K562 (cell line): Measurements from ENCODE around the gene CHST14. TPM values are rescaled to one million over a fixed set of nuclear protein-coding genes. Genes with fewer than 3 reads are reported as not detected.

ENCODE experiments used
- CHAMP1 ChIP-seq: fragments of 450-650 bp; IDR thresholded peaks from 2 replicates; pipeline ENCODE4 v1.6.1; 2016; ENCODE audit warnings: mild to moderate bottlenecking
- CREBBP ChIP-seq: IDR thresholded peaks from one replicate; pipeline ENCODE4 v1.6.1; 2012; ENCODE audit warnings: low read depth, mild to moderate bottlenecking, control low read depth, inconsistent platforms, low read length
- ELF2 ChIP-seq: fragments of 250-450 bp; sonication (Bioruptor Pico); IDR thresholded peaks from 2 replicates; pipeline ENCODE4 v1.5.0; 2021; ENCODE audit warnings: mild to moderate bottlenecking
- GABPA ChIP-seq: fragments of 200-800 bp; sonication (Bioruptor generic); conservative IDR thresholded peaks from 2 replicates; pipeline ENCODE4 v1.6.1; 2016; ENCODE audit warnings: low read depth, missing genetic modification characterization, missing compliant biosample characterization
- HSF4 ChIP-seq: fragments of 250-450 bp; sonication (Bioruptor Pico); IDR thresholded peaks from 2 replicates; pipeline ENCODE4 v2.1.2; 2022; ENCODE audit warnings: mild to moderate bottlenecking, moderate library complexity, borderline replicate concordance
- MEIS2 ChIP-seq: fragments of 450-650 bp; IDR thresholded peaks from 2 replicates; pipeline ENCODE4 v1.6.1; 2014; ENCODE audit warnings: mild to moderate bottlenecking; ENCODE audit not compliant: partially characterized antibody
- MNT ChIP-seq, 2 experiments: fragments of 450-650 bp; conservative IDR thresholded peaks; 2 replicates each; pipeline ENCODE4 v1.6.1; 2017; ENCODE audit warnings: mild to moderate bottlenecking in 2 of 2, moderate library complexity in 2 of 2
- MTA3 ChIP-seq: fragments of 450-650 bp; formaldehyde crosslinking; IDR thresholded peaks from 2 replicates; pipeline ENCODE4 v1.6.1; 2017; ENCODE audit warnings: mild to moderate bottlenecking, borderline replicate concordance
- NR1H2 ChIP-seq: sonication (generic); formaldehyde crosslinking; IDR thresholded peaks from 2 replicates; pipeline ENCODE4 v1.4.0; 2020; ENCODE audit warnings: mild to moderate bottlenecking, missing genetic modification reagents
- PHF8 ChIP-seq: fragments of 200-600 bp; sonication (generic); IDR thresholded peaks from 2 replicates; pipeline ENCODE4 v1.6.1; 2012; ENCODE audit warnings: mixed run types, mild to moderate bottlenecking, inconsistent platforms, low read length, moderate library complexity, borderline replicate concordance
- PRDM10 ChIP-seq: fragments of 450-650 bp; IDR thresholded peaks from 2 replicates; pipeline ENCODE4 v1.6.1; 2018; ENCODE audit not compliant: partially characterized antibody
- SAP30 ChIP-seq: fragments of 200-600 bp; sonication (generic); IDR thresholded peaks from 2 replicates; pipeline ENCODE4 v1.6.1; 2012; ENCODE audit warnings: borderline replicate concordance, low read depth, mild to moderate bottlenecking, moderate library complexity, low read length, control low read depth, inconsistent platforms; ENCODE audit not compliant: insufficient read depth, poor library complexity, severe bottlenecking
- VEZF1 ChIP-seq: fragments of 200-800 bp; sonication (Bioruptor generic); IDR thresholded peaks from 2 replicates; pipeline ENCODE4 v1.6.1; 2017; ENCODE audit warnings: missing genetic modification characterization, missing compliant biosample characterization
- ZNF212 ChIP-seq: fragments of 450-650 bp; formaldehyde crosslinking; IDR thresholded peaks from 2 replicates; pipeline ENCODE4 v1.4.0; 2020; ENCODE audit warnings: mild to moderate bottlenecking
- ZNF232 ChIP-seq: sonication (generic); formaldehyde crosslinking; IDR thresholded peaks from 2 replicates; pipeline ENCODE4 v1.8.0; 2022; ENCODE audit warnings: mild to moderate bottlenecking, missing genetic modification reagents
- ZNF584 ChIP-seq: fragments of 200-800 bp; sonication (Bioruptor generic); IDR thresholded peaks from 2 replicates; pipeline ENCODE4 v1.6.1; 2016; ENCODE audit warnings: low read depth, mild to moderate bottlenecking, missing genetic modification characterization, missing compliant biosample characterization
- ZSCAN32 ChIP-seq: fragments of 450-650 bp; formaldehyde crosslinking; IDR thresholded peaks from 2 replicates; pipeline ENCODE4 v1.4.0; 2020; ENCODE audit warnings: mild to moderate bottlenecking, moderate library complexity
- polyA plus RNA-seq, 8 experiments: library from polyadenylated mRNA; depleted of rRNA in 4 of 8; stranded (reverse) in 5 of 8; unstranded in 3 of 8; fragments of >200 nt; fragmentation: Nextera tagmentation in 2 of 8; fragmentation: Illumina TruSeq in 1 of 8; extraction: Ambion mirVana in 2 of 8; extraction: Trizol in 1 of 8; gene quantifications; 2 replicates each; pipeline versions ENCODE4 v1.2.1 to v1.2.3, GENCODE V29; 2011 to 2014; ENCODE audit warnings: inconsistent platforms in 1 of 8, missing spikeins in 1 of 8
- total RNA-seq, 7 experiments: library from RNA; depleted of rRNA in 6 of 7; stranded (reverse); fragments of >200 nt in 6 of 7; fragmentation: Illumina TruSeq in 2 of 7; extraction: Trizol in 2 of 7; gene quantifications; 2 replicates each; pipeline versions ENCODE4 v1.2.1 to v1.2.3, GENCODE V29; 2011 to 2021; ENCODE audit warnings: low replicate concordance in 1 of 7

The CHST14 gene
- total and polyA plus RNA-seq, 9 of the 15 experiments (the other 6 are each of a cell fraction or from before 2014, with no cell fraction given) = 1.6 to 12.1 (median 4.5) TPM

- TF ChIP-seq ELF2 (CRISPR knock-in tag) (no peak), PHF8 (0 out of 2 replicates have a peak, but pooled peaks have one; percentile 27), VEZF1 (peak; percentile 85), NR1H2 (CRISPR knock-in tag) (no peak), MTA3 (peak; percentile 68; the same call in 1 of the 2 replicates), ZNF232 (CRISPR knock-in tag) (no peak), ZSCAN32 (CRISPR knock-in tag) (no peak), GABPA (tag) (peak; percentile 81), MNT (conservative IDR thresholded peaks at IDR 0.05) (peak in 1 of 2 experiments; percentile 42; a peak in 1 of 4 replicates), PRDM10 (peak; percentile 8), CHAMP1 (no peak), ZNF212 (no peak), CREBBP (no peak), HSF4 (CRISPR knock-in tag) (no peak), SAP30 (peak; percentile 61), MEIS2 (no peak), ZNF584 (CRISPR knock-in tag) (no peak)
Measured at GRCh38 chr15:40470423-40471104, at the start of gene CHST14 (continued).
